Parathyroid adenoma (tissue), 2 donors: ENCODE results near the gene TMEM129.
A peak's percentile ranks its signal among the peaks of the same experiment; 100 is the strongest.

ENCODE experiments used
- H2AFZ ChIP-seq: fragments of 300-600 bp; sonication (generic); one replicate; pipeline ENCODE4 v1.7.0; 2017; ENCODE audit warnings: antibody characterized with exemption, mild to moderate bottlenecking
- H3K27ac ChIP-seq: fragments of 300-600 bp; sonication (generic); one replicate; pipeline ENCODE4 v1.7.0; 2017
- H3K27me3 ChIP-seq: fragments of 300-600 bp; sonication (generic); one replicate; pipeline ENCODE4 v1.7.0; 2017; ENCODE audit warnings: low read length; ENCODE audit not compliant: control insufficient read depth, insufficient read depth
- H3K36me3 ChIP-seq: fragments of 300-600 bp; sonication (generic); one replicate; pipeline ENCODE4 v1.7.0; 2017; ENCODE audit warnings: low read length; ENCODE audit not compliant: control insufficient read depth, insufficient read depth
- H3K4me1 ChIP-seq: fragments of 300-600 bp; sonication (generic); one replicate; pipeline ENCODE4 v1.7.0; 2017; ENCODE audit warnings: control low read depth
- H3K4me2 ChIP-seq: fragments of 300-600 bp; sonication (generic); one replicate; pipeline ENCODE4 v1.7.0; 2017; ENCODE audit warnings: low read length
- H3K4me3 ChIP-seq: fragments of 300-600 bp; sonication (generic); one replicate; pipeline ENCODE4 v1.7.0; 2017; ENCODE audit warnings: low read depth, low read length
- H3K79me2 ChIP-seq: fragments of 300-600 bp; sonication (generic); one replicate; pipeline ENCODE4 v1.7.0; 2017; ENCODE audit warnings: control low read depth
- H3K9ac ChIP-seq: fragments of 300-600 bp; sonication (generic); one replicate; pipeline ENCODE4 v1.7.0; 2017; ENCODE audit warnings: mild to moderate bottlenecking
- H3K9me3 ChIP-seq: fragments of 300-600 bp; sonication (generic); one replicate; pipeline ENCODE4 v1.7.0; 2017; ENCODE audit warnings: low read length; ENCODE audit not compliant: control insufficient read depth
- TF ChIP-seq, protein P1 (sequence below): fragments of 300-600 bp; sonication (generic); IDR thresholded peaks from one replicate; pipeline ENCODE4 v1.7.0; 2017; ENCODE audit warnings: antibody characterized with exemption, mild to moderate bottlenecking
- donor health status: primary hyperparathyroidism.

Gene TMEM129

DNA sequence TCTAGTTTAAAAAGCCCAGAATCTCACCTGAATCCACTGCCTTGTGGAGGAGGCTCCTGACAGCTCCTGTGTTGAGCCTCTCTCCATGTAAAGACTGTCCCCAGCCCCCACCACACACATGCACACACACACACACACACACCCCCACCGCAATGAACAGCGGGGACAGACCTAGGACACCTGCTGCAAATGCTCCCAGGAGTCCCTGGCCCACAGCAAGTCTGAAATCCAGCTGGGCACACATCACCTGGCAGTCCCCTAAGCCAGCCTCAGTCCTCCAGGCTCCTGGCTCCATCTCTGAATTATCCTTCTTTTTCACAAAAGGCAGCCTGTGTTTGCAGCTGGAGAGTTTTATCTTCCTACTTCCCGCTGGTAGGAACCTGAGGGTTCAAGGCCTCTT lies 30.4 kb downstream of the TMEM129 start:
- H3K4me1 ChIP-seq = no peaks in the 10 kb centered on the region
- H3K79me2 ChIP-seq = no peaks in the 10 kb centered on the region
- H2AFZ ChIP-seq = no peak overlapping the region
- H3K27me3 ChIP-seq = no peaks in the 10 kb centered on the region
- TF ChIP-seq, protein P1, sequence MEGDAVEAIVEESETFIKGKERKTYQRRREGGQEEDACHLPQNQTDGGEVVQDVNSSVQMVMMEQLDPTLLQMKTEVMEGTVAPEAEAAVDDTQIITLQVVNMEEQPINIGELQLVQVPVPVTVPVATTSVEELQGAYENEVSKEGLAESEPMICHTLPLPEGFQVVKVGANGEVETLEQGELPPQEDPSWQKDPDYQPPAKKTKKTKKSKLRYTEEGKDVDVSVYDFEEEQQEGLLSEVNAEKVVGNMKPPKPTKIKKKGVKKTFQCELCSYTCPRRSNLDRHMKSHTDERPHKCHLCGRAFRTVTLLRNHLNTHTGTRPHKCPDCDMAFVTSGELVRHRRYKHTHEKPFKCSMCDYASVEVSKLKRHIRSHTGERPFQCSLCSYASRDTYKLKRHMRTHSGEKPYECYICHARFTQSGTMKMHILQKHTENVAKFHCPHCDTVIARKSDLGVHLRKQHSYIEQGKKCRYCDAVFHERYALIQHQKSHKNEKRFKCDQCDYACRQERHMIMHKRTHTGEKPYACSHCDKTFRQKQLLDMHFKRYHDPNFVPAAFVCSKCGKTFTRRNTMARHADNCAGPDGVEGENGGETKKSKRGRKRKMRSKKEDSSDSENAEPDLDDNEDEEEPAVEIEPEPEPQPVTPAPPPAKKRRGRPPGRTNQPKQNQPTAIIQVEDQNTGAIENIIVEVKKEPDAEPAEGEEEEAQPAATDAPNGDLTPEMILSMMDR = no peak
- H3K4me2 ChIP-seq = no peak overlapping the region
- H3K9ac ChIP-seq = no peak overlapping the region
- H3K4me3 ChIP-seq = no peak overlapping the region
- no peaks in the 10 kb centered on the region for H3K9me3 ChIP-seq
- H3K36me3 ChIP-seq = no peaks in the 10 kb centered on the region
- no peak overlapping the region for H3K27ac ChIP-seq

DNA sequence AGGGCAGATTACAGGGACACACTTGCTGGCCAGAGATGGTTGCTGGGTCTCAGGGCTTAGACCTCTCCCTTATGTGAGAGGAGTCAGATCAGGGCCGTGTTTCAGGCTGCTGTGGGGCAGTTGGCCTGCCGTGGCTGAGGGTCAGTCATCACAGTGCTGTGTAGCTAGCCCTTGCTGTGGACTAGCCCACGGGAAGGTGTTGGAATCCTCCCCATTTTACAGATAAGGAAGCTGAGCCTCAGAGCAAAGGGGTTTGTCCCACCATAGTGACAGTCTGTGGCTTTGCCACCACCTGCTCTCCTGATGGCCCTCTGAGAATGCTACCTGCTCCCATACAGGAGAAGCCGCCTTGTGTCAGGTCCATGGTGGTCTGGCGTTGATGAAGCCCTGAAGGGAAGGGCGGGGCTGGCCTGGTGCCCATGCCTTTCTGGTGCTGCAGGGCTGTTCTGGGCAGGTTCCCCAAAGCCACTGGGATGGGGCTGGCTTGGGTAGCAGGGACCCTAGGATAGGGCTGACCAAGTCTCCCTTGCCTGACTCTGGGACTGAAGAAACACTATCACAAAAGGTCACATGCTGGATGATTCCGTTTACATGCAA lies 34.6 kb downstream of the TMEM129 start:
- no peaks in the 10 kb centered on the region for H3K79me2 ChIP-seq
- no peak overlapping the region for H2AFZ ChIP-seq
- H3K4me1 ChIP-seq = no peaks in the 10 kb centered on the region
- no peaks in the 10 kb centered on the region for H3K9me3 ChIP-seq
- no peaks in the 10 kb centered on the region for H3K36me3 ChIP-seq
- TF ChIP-seq, protein P1 = no peak
- no peak overlapping the region for H3K4me2 ChIP-seq
- no peak overlapping the region for H3K27ac ChIP-seq
- no peak overlapping the region for H3K4me3 ChIP-seq
- no peak overlapping the region for H3K9ac ChIP-seq
- no peaks in the 10 kb centered on the region for H3K27me3 ChIP-seq

DNA sequence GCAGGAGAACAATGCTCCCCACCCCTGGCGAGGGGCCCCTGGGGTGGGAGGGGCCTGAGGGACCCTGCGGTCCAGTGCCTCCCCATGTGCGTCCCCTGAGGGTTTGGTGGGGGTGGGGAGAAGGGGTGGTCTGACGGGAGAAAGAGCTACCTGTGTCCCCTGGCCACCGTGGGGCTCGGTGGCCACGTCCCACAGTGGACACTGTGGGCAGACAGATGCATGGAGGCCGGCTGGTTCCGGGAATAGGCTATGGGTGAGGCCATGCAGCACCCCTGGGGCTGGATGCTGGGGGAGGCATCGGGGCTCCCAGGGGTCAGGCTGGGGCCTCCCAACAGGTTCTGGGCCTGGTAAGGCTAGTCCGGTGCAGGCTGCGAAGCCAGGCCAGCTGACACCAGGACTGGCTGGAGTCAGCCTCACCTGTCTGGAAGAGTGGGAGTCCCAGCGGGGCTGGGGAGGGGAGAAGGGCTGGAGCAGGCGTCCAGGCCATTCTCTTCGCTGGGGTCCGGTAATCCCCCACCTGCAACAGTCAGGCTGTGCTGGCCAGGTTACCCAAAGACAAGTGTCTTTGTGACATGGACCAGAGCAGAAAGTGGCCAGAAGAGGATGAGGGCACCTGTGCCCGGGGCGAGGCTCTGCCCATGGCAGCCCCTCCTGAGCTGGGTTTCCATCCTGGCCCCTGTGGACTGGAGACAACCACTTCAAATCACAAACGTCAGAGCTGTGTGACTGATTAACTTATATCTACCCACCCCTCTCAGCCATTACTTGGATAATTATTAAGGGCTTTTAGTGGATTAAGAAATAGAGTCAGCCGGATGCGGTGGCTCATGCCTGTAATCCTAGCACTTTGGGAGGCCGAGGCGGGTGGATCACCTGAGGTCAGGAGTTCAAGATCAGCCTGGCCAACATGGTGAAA lies 35.6 kb downstream of the TMEM129 start:
- H3K27ac ChIP-seq = no peak overlapping the region
- TF ChIP-seq, protein P1 = no peak

DNA sequence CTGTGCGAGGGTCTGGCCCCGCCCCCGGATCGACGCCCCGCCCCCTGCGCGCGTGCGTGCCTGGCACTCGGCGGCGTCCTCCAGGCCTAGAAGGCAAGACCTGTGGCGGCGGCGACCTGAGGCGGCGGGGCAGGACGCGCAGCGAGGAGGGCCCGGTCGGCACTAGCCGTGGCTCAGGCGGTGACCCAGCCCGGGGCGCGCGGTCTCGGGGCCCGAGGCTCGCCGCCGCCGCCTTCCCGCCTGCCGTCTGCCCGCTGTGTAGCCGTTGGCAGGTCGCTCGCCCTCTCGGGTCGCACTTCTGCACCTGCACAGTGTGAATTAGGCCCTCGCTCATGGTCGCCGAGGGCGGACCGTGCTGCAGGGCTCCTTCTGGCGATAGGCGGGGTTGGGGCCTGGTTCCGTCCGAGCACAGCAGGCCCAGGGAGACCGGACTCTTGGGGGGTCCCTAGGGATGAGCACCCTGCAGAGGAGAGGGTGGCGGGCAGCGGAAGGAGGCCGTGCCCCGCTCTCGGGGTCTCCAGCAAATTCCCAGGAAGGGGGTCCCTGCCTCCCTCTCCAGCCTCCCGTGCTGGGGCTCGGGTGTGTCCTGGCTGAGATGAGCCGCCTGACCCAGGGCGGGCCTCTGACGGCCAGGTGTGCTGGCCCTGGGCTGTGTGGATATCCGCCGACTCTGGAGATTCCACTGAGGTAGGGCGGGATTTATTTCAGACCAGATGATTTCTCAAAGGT lies 36.5 kb downstream of the TMEM129 start:
- no peak overlapping the region for H3K27ac ChIP-seq
- H3K36me3 ChIP-seq = no peaks in the 10 kb centered on the region
- no peaks in the 10 kb centered on the region for H3K9me3 ChIP-seq
- peak overlapping the region; percentile 31 for H3K4me3 ChIP-seq
- H3K79me2 ChIP-seq = no peaks in the 10 kb centered on the region
- no peak overlapping the region for H3K9ac ChIP-seq
- no peaks in the 10 kb centered on the region for H3K27me3 ChIP-seq
- peak overlapping the region; percentile 33 for H2AFZ ChIP-seq
- H3K4me2 ChIP-seq = peak overlapping the region; percentile 53
- TF ChIP-seq, protein P1 = no peak
- H3K4me1 ChIP-seq = no peaks in the 10 kb centered on the region

More for the DNA sequence above, 35.6 kb downstream of the TMEM129 start:
- H3K9ac ChIP-seq = no peak overlapping the region
- no peaks in the 10 kb centered on the region for H3K9me3 ChIP-seq
- H3K79me2 ChIP-seq = no peaks in the 10 kb centered on the region
- H3K36me3 ChIP-seq = no peaks in the 10 kb centered on the region
- H3K4me3 ChIP-seq = no peak overlapping the region
- no peaks in the 10 kb centered on the region for H3K27me3 ChIP-seq
- H3K4me1 ChIP-seq = no peaks in the 10 kb centered on the region
- no peak overlapping the region for H2AFZ ChIP-seq
- no peak overlapping the region for H3K4me2 ChIP-seq
